WTC11 (cell line): ENCODE measurements around the gene ELAPOR1. TPM values are rescaled to one million over a fixed set of nuclear protein-coding genes. Genes with fewer than 3 reads are reported as not detected.

Experiments
- ATAC-seq: fragments of 200-7000 bp; cut with Tn5 transposase; 2 replicates; pipeline ENCODE4 v1.10.0; 2021; ENCODE audit warnings: mild to moderate bottlenecking, moderate library complexity
- CTCF ChIA-PET: fragments of 300-600 bp; sonication (Branson Sonifier 250); formaldehyde crosslinking; loops from one replicate; lab custom pipeline; 2021; ENCODE audit warnings: antibody characterized with exemption; lab: Charles Lee
- POLR2A ChIA-PET: fragments of 350-600 bp; sonication (Branson Sonifier 250); formaldehyde crosslinking; loops from one replicate; lab custom pipeline; 2021; ENCODE audit warnings: antibody characterized with exemption; lab: Charles Lee
- DNase-seq: peaks from one replicate; pipeline ENCODE4 v3.0.0; 2021; ENCODE audit warnings: low spot score
- H3K27ac Mint-ChIP-seq: 2 replicates; pipeline ENCODE4 v1.8.0; 2021; ENCODE audit warnings: mixed read lengths
- H3K27me3 Mint-ChIP-seq: 2 replicates; pipeline ENCODE4 v1.8.0; 2021; ENCODE audit warnings: low read depth, mild to moderate bottlenecking, moderate library complexity, mixed read lengths
- H3K36me3 Mint-ChIP-seq: 2 replicates; pipeline ENCODE4 v1.8.0; 2021; ENCODE audit warnings: mixed read lengths
- H3K4me1 Mint-ChIP-seq: 2 replicates; pipeline ENCODE4 v1.8.0; 2022; ENCODE audit warnings: mixed read lengths
- H3K4me3 Mint-ChIP-seq: 2 replicates; pipeline ENCODE4 v1.8.0; 2021; ENCODE audit warnings: mild to moderate bottlenecking, moderate library complexity, mixed read lengths
- H3K9me3 Mint-ChIP-seq: 2 replicates; pipeline ENCODE4 v1.8.0; 2021; ENCODE audit warnings: mixed read lengths
- CBFB ChIP-seq: sonication (generic); formaldehyde crosslinking; IDR thresholded peaks from 2 replicates; pipeline ENCODE4 v1.8.1; 2022; ENCODE audit warnings: mild to moderate bottlenecking, low read depth, missing genetic modification reagents
- ELF4 ChIP-seq: sonication (generic); formaldehyde crosslinking; IDR thresholded peaks from 2 replicates; pipeline ENCODE4 v1.8.1; 2022; ENCODE audit warnings: low read depth, mild to moderate bottlenecking, moderate library complexity, missing genetic modification reagents
- EMX1 ChIP-seq: fragments of 250-450 bp; sonication (Bioruptor Pico); IDR thresholded peaks from 2 replicates; pipeline ENCODE4 v1.8.0; 2021; ENCODE audit warnings: mild to moderate bottlenecking
- ETV6 ChIP-seq: sonication (generic); formaldehyde crosslinking; IDR thresholded peaks from 2 replicates; pipeline ENCODE4 v1.8.1; 2022; ENCODE audit warnings: mild to moderate bottlenecking, missing genetic modification reagents
- GTF2I ChIP-seq: fragments of 250-450 bp; sonication (Bioruptor Pico); conservative IDR thresholded peaks from 2 replicates; pipeline ENCODE4 v1.4.0; 2021; ENCODE audit warnings: mild to moderate bottlenecking
- HMGA2 ChIP-seq: fragments of 250-450 bp; sonication (Bioruptor Pico); IDR thresholded peaks from 2 replicates; pipeline ENCODE4 v1.4.0; 2021; ENCODE audit warnings: mild to moderate bottlenecking, moderate library complexity
- JAZF1 ChIP-seq: fragments of 250-450 bp; sonication (Bioruptor Pico); IDR thresholded peaks from 2 replicates; pipeline ENCODE4 v1.9.0; 2021; ENCODE audit warnings: moderate library complexity, mild to moderate bottlenecking, inconsistent platforms
- JUN ChIP-seq: sonication (generic); formaldehyde crosslinking; IDR thresholded peaks from 2 replicates; pipeline ENCODE4 v1.8.0; 2023; ENCODE audit warnings: mild to moderate bottlenecking, missing genetic modification reagents
- MLX ChIP-seq: sonication (generic); formaldehyde crosslinking; IDR thresholded peaks from 2 replicates; pipeline ENCODE4 v1.8.1; 2023; ENCODE audit warnings: mild to moderate bottlenecking, missing genetic modification reagents, moderate library complexity
- NFATC4 ChIP-seq: fragments of 250-450 bp; sonication (Bioruptor Pico); IDR thresholded peaks from 2 replicates; pipeline ENCODE4 v1.9.0; 2021; ENCODE audit warnings: mild to moderate bottlenecking
- PRDM15 ChIP-seq: sonication (generic); formaldehyde crosslinking; IDR thresholded peaks from 2 replicates; pipeline ENCODE4 v1.8.0; 2022; ENCODE audit warnings: missing genetic modification reagents
- RELA ChIP-seq: sonication (generic); formaldehyde crosslinking; IDR thresholded peaks from 2 replicates; pipeline ENCODE4 v1.8.1; 2022; ENCODE audit warnings: missing genetic modification reagents, mild to moderate bottlenecking, borderline replicate concordance
- RORB ChIP-seq: fragments of 250-450 bp; sonication (Bioruptor Pico); IDR thresholded peaks from 2 replicates; pipeline ENCODE4 v1.9.0; 2021; ENCODE audit warnings: mild to moderate bottlenecking
- SOX15 ChIP-seq: fragments of 250-450 bp; sonication (Bioruptor Pico); IDR thresholded peaks from 2 replicates; pipeline ENCODE4 v1.9.0; 2021; ENCODE audit warnings: mild to moderate bottlenecking
- TCF7 ChIP-seq: sonication (generic); formaldehyde crosslinking; IDR thresholded peaks from 2 replicates; pipeline ENCODE4 v1.8.0; 2022; ENCODE audit warnings: mild to moderate bottlenecking, low read depth, missing genetic modification reagents, moderate library complexity
- TEAD1 ChIP-seq: sonication (generic); formaldehyde crosslinking; IDR thresholded peaks from 2 replicates; pipeline ENCODE4 v1.8.0; 2022; ENCODE audit warnings: mild to moderate bottlenecking, missing genetic modification reagents
- USF1 ChIP-seq: sonication (generic); formaldehyde crosslinking; IDR thresholded peaks from 2 replicates; pipeline ENCODE4 v1.8.0; 2022; ENCODE audit warnings: mild to moderate bottlenecking, missing genetic modification reagents
- ZNF232 ChIP-seq: sonication (generic); formaldehyde crosslinking; IDR thresholded peaks from 2 replicates; pipeline ENCODE4 v1.8.0; 2022; ENCODE audit warnings: mild to moderate bottlenecking, missing genetic modification reagents
- ZNF317 ChIP-seq: sonication (generic); formaldehyde crosslinking; IDR thresholded peaks from 2 replicates; pipeline ENCODE4 v1.8.1; 2023; ENCODE audit warnings: low read depth, mild to moderate bottlenecking, moderate library complexity, missing genetic modification reagents, borderline replicate concordance
- total RNA-seq: library from RNA; stranded (reverse); gene quantifications from 3 replicates; pipeline ENCODE4 v1.2.3, GENCODE V29; 2021
- TF ChIP-seq, protein P1 (sequence below): sonication (generic); formaldehyde crosslinking; IDR thresholded peaks from 2 replicates; pipeline ENCODE4 v1.8.1; 2023; ENCODE audit warnings: mild to moderate bottlenecking, missing genetic modification reagents, borderline replicate concordance
- TF ChIP-seq, protein P2 (sequence below): sonication (generic); formaldehyde crosslinking; IDR thresholded peaks from 2 replicates; pipeline ENCODE4 v1.8.0; 2023; ENCODE audit warnings: mild to moderate bottlenecking, missing genetic modification reagents
- TF ChIP-seq, protein P3 (sequence below): sonication (generic); formaldehyde crosslinking; IDR thresholded peaks from 2 replicates; pipeline ENCODE4 v1.8.1; 2022; ENCODE audit warnings: low read depth, mild to moderate bottlenecking, moderate library complexity, missing genetic modification reagents, borderline replicate concordance
- TF ChIP-seq, protein P4 (sequence below): sonication (generic); formaldehyde crosslinking; IDR thresholded peaks from 2 replicates; pipeline ENCODE4 v1.8.1; 2022; ENCODE audit warnings: mild to moderate bottlenecking, moderate library complexity, missing genetic modification reagents

ELAPOR1 gene
- total RNA-seq, 1 experiment from 2014 or later = 1.1 TPM

DNA sequence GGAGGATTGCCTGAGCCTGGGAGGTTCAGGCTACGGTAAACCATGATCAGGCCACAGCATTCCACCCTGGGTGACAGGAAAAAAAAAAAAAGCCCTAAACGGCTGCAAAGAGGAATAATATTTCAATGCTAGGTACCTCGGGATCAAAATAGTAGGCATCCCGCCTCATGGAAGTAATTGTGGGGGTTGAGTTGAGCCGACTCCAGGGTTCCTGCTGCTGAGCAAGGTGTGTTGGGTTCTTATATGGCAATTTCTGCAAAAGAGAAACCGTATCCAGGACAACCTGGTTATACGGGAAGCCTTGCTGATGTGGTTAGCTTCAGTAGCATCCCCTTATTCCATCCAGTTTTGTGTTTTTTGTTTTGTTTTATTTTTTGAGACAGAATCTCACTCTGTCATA, 6.1 kb upstream of the ELAPOR1 start (continued):
- TF ChIP-seq, protein P1, sequence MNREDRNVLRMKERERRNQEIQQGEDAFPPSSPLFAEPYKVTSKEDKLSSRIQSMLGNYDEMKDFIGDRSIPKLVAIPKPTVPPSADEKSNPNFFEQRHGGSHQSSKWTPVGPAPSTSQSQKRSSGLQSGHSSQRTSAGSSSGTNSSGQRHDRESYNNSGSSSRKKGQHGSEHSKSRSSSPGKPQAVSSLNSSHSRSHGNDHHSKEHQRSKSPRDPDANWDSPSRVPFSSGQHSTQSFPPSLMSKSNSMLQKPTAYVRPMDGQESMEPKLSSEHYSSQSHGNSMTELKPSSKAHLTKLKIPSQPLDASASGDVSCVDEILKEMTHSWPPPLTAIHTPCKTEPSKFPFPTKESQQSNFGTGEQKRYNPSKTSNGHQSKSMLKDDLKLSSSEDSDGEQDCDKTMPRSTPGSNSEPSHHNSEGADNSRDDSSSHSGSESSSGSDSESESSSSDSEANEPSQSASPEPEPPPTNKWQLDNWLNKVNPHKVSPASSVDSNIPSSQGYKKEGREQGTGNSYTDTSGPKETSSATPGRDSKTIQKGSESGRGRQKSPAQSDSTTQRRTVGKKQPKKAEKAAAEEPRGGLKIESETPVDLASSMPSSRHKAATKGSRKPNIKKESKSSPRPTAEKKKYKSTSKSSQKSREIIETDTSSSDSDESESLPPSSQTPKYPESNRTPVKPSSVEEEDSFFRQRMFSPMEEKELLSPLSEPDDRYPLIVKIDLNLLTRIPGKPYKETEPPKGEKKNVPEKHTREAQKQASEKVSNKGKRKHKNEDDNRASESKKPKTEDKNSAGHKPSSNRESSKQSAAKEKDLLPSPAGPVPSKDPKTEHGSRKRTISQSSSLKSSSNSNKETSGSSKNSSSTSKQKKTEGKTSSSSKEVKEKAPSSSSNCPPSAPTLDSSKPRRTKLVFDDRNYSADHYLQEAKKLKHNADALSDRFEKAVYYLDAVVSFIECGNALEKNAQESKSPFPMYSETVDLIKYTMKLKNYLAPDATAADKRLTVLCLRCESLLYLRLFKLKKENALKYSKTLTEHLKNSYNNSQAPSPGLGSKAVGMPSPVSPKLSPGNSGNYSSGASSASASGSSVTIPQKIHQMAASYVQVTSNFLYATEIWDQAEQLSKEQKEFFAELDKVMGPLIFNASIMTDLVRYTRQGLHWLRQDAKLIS (CRISPR knock-in tag) = no peak
- no peak for TF ChIP-seq CBFB (CRISPR knock-in tag)
- TF ChIP-seq, protein P2, sequence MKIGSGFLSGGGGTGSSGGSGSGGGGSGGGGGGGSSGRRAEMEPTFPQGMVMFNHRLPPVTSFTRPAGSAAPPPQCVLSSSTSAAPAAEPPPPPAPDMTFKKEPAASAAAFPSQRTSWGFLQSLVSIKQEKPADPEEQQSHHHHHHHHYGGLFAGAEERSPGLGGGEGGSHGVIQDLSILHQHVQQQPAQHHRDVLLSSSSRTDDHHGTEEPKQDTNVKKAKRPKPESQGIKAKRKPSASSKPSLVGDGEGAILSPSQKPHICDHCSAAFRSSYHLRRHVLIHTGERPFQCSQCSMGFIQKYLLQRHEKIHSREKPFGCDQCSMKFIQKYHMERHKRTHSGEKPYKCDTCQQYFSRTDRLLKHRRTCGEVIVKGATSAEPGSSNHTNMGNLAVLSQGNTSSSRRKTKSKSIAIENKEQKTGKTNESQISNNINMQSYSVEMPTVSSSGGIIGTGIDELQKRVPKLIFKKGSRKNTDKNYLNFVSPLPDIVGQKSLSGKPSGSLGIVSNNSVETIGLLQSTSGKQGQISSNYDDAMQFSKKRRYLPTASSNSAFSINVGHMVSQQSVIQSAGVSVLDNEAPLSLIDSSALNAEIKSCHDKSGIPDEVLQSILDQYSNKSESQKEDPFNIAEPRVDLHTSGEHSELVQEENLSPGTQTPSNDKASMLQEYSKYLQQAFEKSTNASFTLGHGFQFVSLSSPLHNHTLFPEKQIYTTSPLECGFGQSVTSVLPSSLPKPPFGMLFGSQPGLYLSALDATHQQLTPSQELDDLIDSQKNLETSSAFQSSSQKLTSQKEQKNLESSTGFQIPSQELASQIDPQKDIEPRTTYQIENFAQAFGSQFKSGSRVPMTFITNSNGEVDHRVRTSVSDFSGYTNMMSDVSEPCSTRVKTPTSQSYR (CRISPR knock-in tag) = no peak
- TF ChIP-seq, protein P3, sequence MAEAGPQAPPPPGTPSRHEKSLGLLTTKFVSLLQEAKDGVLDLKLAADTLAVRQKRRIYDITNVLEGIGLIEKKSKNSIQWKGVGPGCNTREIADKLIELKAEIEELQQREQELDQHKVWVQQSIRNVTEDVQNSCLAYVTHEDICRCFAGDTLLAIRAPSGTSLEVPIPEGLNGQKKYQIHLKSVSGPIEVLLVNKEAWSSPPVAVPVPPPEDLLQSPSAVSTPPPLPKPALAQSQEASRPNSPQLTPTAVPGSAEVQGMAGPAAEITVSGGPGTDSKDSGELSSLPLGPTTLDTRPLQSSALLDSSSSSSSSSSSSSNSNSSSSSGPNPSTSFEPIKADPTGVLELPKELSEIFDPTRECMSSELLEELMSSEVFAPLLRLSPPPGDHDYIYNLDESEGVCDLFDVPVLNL = no peak
- TF ChIP-seq ELF4 (CRISPR knock-in tag) = no peak

- no peaks in the 10 kb centered on the region for H3K36me3 Mint-ChIP-seq
- no peaks in the 10 kb centered on the region for H3K9me3 Mint-ChIP-seq
- H3K4me3 Mint-ChIP-seq = no peak overlapping the region
- POLR2A ChIA-PET = no interaction called here
- peaks cover 73% of the 10 kb centered on the region for H3K27me3 Mint-ChIP-seq
- H3K4me1 Mint-ChIP-seq = peaks cover 10% of the 10 kb centered on the region
- CTCF ChIA-PET = interaction anchor here (1.2 to 3.6 kb wide), 4 partner anchors 10 to 162 kb away, joined by 3 to 58 read pairs (median 13); no protein-coding TSS in a partner anchor
- no peak for ATAC-seq
- H3K27ac Mint-ChIP-seq = no peak overlapping the region
- no peak for DNase-seq
- TF ChIP-seq EMX1 (CRISPR knock-in tag) (no peak), JAZF1 (no peak), JUN (CRISPR knock-in tag) (no peak), ZNF317 (no peak), USF1 (no peak), HMGA2 (CRISPR knock-in tag) (no peak), RORB (CRISPR knock-in tag) (no peak), TEAD1 (CRISPR knock-in tag) (no peak), ETV6 (CRISPR knock-in tag) (no peak), GTF2I (CRISPR knock-in tag) (no peak), ZNF232 (CRISPR knock-in tag) (no peak), RELA (CRISPR knock-in tag) (no peak), PRDM15 (no peak), MLX (no peak), SOX15 (no peak), TCF7 (CRISPR knock-in tag) (no peak), NFATC4 (no peak)
- TF ChIP-seq, protein P4, sequence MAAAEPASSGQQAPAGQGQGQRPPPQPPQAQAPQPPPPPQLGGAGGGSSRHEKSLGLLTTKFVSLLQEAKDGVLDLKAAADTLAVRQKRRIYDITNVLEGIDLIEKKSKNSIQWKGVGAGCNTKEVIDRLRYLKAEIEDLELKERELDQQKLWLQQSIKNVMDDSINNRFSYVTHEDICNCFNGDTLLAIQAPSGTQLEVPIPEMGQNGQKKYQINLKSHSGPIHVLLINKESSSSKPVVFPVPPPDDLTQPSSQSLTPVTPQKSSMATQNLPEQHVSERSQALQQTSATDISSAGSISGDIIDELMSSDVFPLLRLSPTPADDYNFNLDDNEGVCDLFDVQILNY (CRISPR knock-in tag) = no peak
- TF ChIP-seq, protein P3 = no peak
These were observed 4.0 kb upstream of the ELAPOR1 start for GRCh38 chr1:109109906-109110305.
